B cell (primary cell): ENCODE results near the gene PTPN23. TPM values are rescaled to one million over a fixed set of nuclear protein-coding genes. Genes with fewer than 3 reads are reported as not detected.
"Not testable (repeated sequence)": the region's sequence is repeated elsewhere in the genome, so short reads cannot be mapped to it uniquely, and the experiment has no call there.

ENCODE experiments used
- ATAC-seq: fragments of 200-7000 bp; cut with Tn5 transposase; one replicate; pipeline ENCODE4 v1.10.0; 2021; ENCODE audit warnings: low read depth, mild to moderate bottlenecking, moderate number of reproducible peaks, moderate library complexity
- CTCF ChIA-PET: fragments of 350-600 bp; sonication (Branson Sonifier 250); formaldehyde crosslinking; loops from one replicate; lab custom pipeline; 2021; ENCODE audit warnings: antibody characterized with exemption, inconsistent platforms; lab: Charles Lee
- POLR2A ChIA-PET: fragments of 350-600 bp; sonication (Branson Sonifier 250); formaldehyde crosslinking; loops from one replicate; lab custom pipeline; 2021; ENCODE audit warnings: antibody characterized with exemption; lab: Charles Lee
- DNase-seq: peaks from one replicate; pipeline ENCODE4 v3.0.0; 2013
- H2AFZ ChIP-seq: 2 replicates; pipeline ENCODE4 v1.6.1; 2012; ENCODE audit warnings: mild to moderate bottlenecking, low read depth, low read length; ENCODE audit not compliant: insufficient read depth, poor library complexity, severe bottlenecking
- H3K27ac ChIP-seq, 2 donors: 1 replicate in 1 of 2; 2 replicates in 1 of 2; pipeline ENCODE4 v1.5.1; 2012 to 2013; ENCODE audit warnings: low read length in 2 of 2, mild to moderate bottlenecking in 2 of 2, moderate library complexity in 1 of 2
- H3K27me3 ChIP-seq, 4 experiments: fragments of 200-600 bp in 1 of 4; sonication (generic) in 1 of 4; replicated peaks in 1 of 4; 1 replicate in 2 of 4; 2 replicates in 2 of 4; pipeline versions ENCODE4 v1.6.1 to v1.7.0; 2013 to 2016; ENCODE audit warnings: low read length in 3 of 4, mild to moderate bottlenecking in 2 of 4, mixed read lengths in 1 of 4, moderate library complexity in 1 of 4; ENCODE audit not compliant: insufficient read depth in 4 of 4, control insufficient read depth in 3 of 4; ENCODE audit errors: control extremely low read depth in 1 of 4
- H3K36me3 ChIP-seq, 2 experiments: replicated peaks in 1 of 2; 1 replicate in 1 of 2; 2 replicates in 1 of 2; pipeline versions ENCODE4 v1.6.1 to v1.7.1; 2013; ENCODE audit warnings: low read length in 1 of 2; ENCODE audit not compliant: insufficient read depth in 2 of 2, control insufficient read depth in 1 of 2; ENCODE audit errors: control extremely low read depth in 1 of 2, extremely low read depth in 1 of 2
- H3K4me1 ChIP-seq, 2 donors: fragments of 200-600 bp in 1 of 2; sonication (generic) in 1 of 2; 1 replicate in 1 of 2; 2 replicates in 1 of 2; pipeline versions ENCODE4 v1.5.1 to v1.6.1; 2013 to 2017; ENCODE audit warnings: low read length in 2 of 2; ENCODE audit not compliant: control insufficient read depth in 2 of 2, insufficient read depth in 2 of 2
- H3K4me2 ChIP-seq: replicated peaks from 2 replicates; pipeline ENCODE3; 2012; ENCODE audit warnings: mild to moderate bottlenecking, low read depth, low read length; ENCODE audit not compliant: poor library complexity, severe bottlenecking
- H3K4me3 ChIP-seq, 5 experiments: fragments of 200-600 bp in 1 of 5; sonication (generic) in 1 of 5; 1 replicate in 3 of 5; 2 replicates in 2 of 5; pipeline versions ENCODE4 v1.5.1 to v1.7.0; 2011 to 2016; ENCODE audit warnings: low read length in 4 of 5, mild to moderate bottlenecking in 4 of 5, low read depth in 2 of 5, control low read depth in 1 of 5, moderate library complexity in 1 of 5; ENCODE audit not compliant: insufficient read depth in 1 of 5; ENCODE audit errors: control extremely low read depth in 1 of 5, extremely low read depth in 1 of 5
- H3K79me2 ChIP-seq: fragments of 200-600 bp; sonication (generic); one replicate; pipeline ENCODE4 v1.6.0; 2016; ENCODE audit warnings: low read length; ENCODE audit not compliant: control insufficient read depth, insufficient read depth
- H3K9ac ChIP-seq: fragments of 200-600 bp; sonication (generic); 2 replicates; pipeline ENCODE4 v1.6.1; 2017; ENCODE audit warnings: mild to moderate bottlenecking, low read length, moderate library complexity
- H3K9me3 ChIP-seq, 3 donors: one replicate each; pipeline versions ENCODE4 v1.6.1 to v1.7.1; 2013; ENCODE audit warnings: low read length in 2 of 3; ENCODE audit not compliant: control insufficient read depth in 2 of 3, insufficient read depth in 1 of 3; ENCODE audit errors: control extremely low read depth in 1 of 3
- H4K20me1 ChIP-seq: 2 replicates; pipeline ENCODE4 v1.6.0; 2012; ENCODE audit warnings: mild to moderate bottlenecking, low read length; ENCODE audit not compliant: insufficient read depth, control insufficient read depth, poor library complexity, severe bottlenecking
- H3K27ac Mint-ChIP-seq: one replicate; pipeline ENCODE4 v1.8.0; 2021; ENCODE audit warnings: mixed read lengths
- H3K27me3 Mint-ChIP-seq: one replicate; pipeline ENCODE4 v1.8.0; 2021; ENCODE audit warnings: mixed read lengths
- H3K4me1 Mint-ChIP-seq: one replicate; pipeline ENCODE4 v1.8.0; 2021; ENCODE audit warnings: mixed read lengths
- H3K4me3 Mint-ChIP-seq: one replicate; pipeline ENCODE4 v1.8.0; 2021; ENCODE audit warnings: mixed read lengths
- H3K9me3 Mint-ChIP-seq: one replicate; pipeline ENCODE4 v1.8.0; 2022; ENCODE audit warnings: mixed read lengths; ENCODE audit not compliant: insufficient read depth
- EZH2 ChIP-seq: IDR thresholded peaks from 2 replicates; pipeline ENCODE4 v1.6.1; 2012; ENCODE audit warnings: borderline replicate concordance, low read depth, mild to moderate bottlenecking, moderate library complexity, low read length; ENCODE audit not compliant: insufficient read depth, poor library complexity, severe bottlenecking
- WGBS: methylation state at CpG from one replicate; pipeline ENCODE4 v1.1.5; 2013; ENCODE audit warnings: missing lambda C conversion rate; ENCODE audit not compliant: insufficient coverage; 5-methylcytosine and 5-hydroxymethylcytosine counted together
- intact Hi-C: fragments of 100-400 bp; cut with micrococcal nuclease; formaldehyde crosslinking; loops from one replicate; pipeline ENCODE4 v1.10.0; 2022
- polyA plus RNA-seq: library from polyadenylated mRNA; depleted of rRNA; stranded (reverse); fragments of >200 nt; gene quantifications from 2 replicates; pipeline ENCODE4 v1.2.3, GENCODE V29; 2012
- total RNA-seq, 2 donors: library from RNA; stranded (reverse); fragments of 120-200 nt in 1 of 2; gene quantifications; 1 replicate in 1 of 2; 2 replicates in 1 of 2; pipeline versions ENCODE4 v1.2.3 to v1.2.4, GENCODE V29; 2013 to 2022
- TF ChIP-seq, protein P1 (sequence below): fragments of 200-600 bp; IDR thresholded peaks from one replicate; pipeline ENCODE4 v1.8.0; 2022; ENCODE audit warnings: antibody characterized with exemption, mild to moderate bottlenecking

PTPN23 gene
- total and polyA plus RNA-seq, 2 donors (not counting 1 experiment from before 2014, with no cell fraction given): 21.3 to 68.8 TPM

- POLR2A ChIA-PET: no interaction called here
Measured at GRCh38 chr3:47366833-47367232, 14.0 kb upstream of the PTPN23 start.

GRCh38 chr3:47367631-47368030 is 13.2 kb upstream of the PTPN23 start:
- H3K36me3 ChIP-seq: no peaks in the 10 kb centered on the region
- H2AFZ ChIP-seq: no peak overlapping the region
- H3K27me3 Mint-ChIP-seq: no peaks in the 10 kb centered on the region
- no peak overlapping the region for H3K4me3 Mint-ChIP-seq
- no peaks in the 10 kb centered on the region for H3K79me2 ChIP-seq
- H3K9me3 ChIP-seq: peaks cover 0 to 2% (median 0%) of the 10 kb centered on the region in 3 donors
- H3K27me3 ChIP-seq: peaks cover 0 to 6% (median 0%) of the 10 kb centered on the region in 4 experiments
- DNase-seq (no peak), ATAC-seq (no peak)
- no peak overlapping the region for H3K9ac ChIP-seq
- no peak overlapping the region for H3K27ac Mint-ChIP-seq
- intact Hi-C loops: no loop called here
- H3K4me1 ChIP-seq: peaks cover 4% of the 10 kb centered on the region in 2 donors
- H3K9me3 Mint-ChIP-seq: no peaks in the 10 kb centered on the region
- TF ChIP-seq EZH2: no peak
- H4K20me1 ChIP-seq: no peaks in the 10 kb centered on the region
- WGBS: 95% methylated on average over 4 of the region's 7 CpGs
- ChIA-PET CTCF (interaction anchor here (0.6 kb wide), 1 partner anchor 77 kb away, joined by 3 read pairs; no protein-coding TSS in a partner anchor), POLR2A (no interaction called here)
- no peak overlapping the region for H3K27ac ChIP-seq
- H3K4me2 ChIP-seq: no peak overlapping the region
- peaks cover 3% of the 10 kb centered on the region for H3K4me1 Mint-ChIP-seq
- H3K4me3 ChIP-seq: no peak overlapping the region

More at GRCh38 chr3:47366833-47367232, 14.0 kb upstream of the PTPN23 start:
- H3K27me3 Mint-ChIP-seq: no peaks in the 10 kb centered on the region
- no peak overlapping the region for H3K4me3 ChIP-seq
- H2AFZ ChIP-seq: no peak overlapping the region
- TF ChIP-seq, protein P1, sequence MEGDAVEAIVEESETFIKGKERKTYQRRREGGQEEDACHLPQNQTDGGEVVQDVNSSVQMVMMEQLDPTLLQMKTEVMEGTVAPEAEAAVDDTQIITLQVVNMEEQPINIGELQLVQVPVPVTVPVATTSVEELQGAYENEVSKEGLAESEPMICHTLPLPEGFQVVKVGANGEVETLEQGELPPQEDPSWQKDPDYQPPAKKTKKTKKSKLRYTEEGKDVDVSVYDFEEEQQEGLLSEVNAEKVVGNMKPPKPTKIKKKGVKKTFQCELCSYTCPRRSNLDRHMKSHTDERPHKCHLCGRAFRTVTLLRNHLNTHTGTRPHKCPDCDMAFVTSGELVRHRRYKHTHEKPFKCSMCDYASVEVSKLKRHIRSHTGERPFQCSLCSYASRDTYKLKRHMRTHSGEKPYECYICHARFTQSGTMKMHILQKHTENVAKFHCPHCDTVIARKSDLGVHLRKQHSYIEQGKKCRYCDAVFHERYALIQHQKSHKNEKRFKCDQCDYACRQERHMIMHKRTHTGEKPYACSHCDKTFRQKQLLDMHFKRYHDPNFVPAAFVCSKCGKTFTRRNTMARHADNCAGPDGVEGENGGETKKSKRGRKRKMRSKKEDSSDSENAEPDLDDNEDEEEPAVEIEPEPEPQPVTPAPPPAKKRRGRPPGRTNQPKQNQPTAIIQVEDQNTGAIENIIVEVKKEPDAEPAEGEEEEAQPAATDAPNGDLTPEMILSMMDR: no peak
- no peak for TF ChIP-seq EZH2
- peaks cover 0 to 2% (median 0%) of the 10 kb centered on the region in 3 donors for H3K9me3 ChIP-seq
- H3K9me3 Mint-ChIP-seq: no peaks in the 10 kb centered on the region
- H3K27me3 ChIP-seq: peaks cover 0 to 6% (median 0%) of the 10 kb centered on the region in 4 experiments
- 100% methylated on average over 1 of the region's 2 CpGs for WGBS
- H3K4me1 ChIP-seq: peaks cover 8% of the 10 kb centered on the region in 2 donors
- H3K9ac ChIP-seq: no peak overlapping the region
- no peaks in the 10 kb centered on the region for H3K36me3 ChIP-seq
- no peaks in the 10 kb centered on the region for H4K20me1 ChIP-seq
- CTCF ChIA-PET: no interaction called here
- no peak overlapping the region for H3K4me3 Mint-ChIP-seq
- H3K27ac Mint-ChIP-seq: no peak overlapping the region
- H3K27ac ChIP-seq: no peak overlapping the region
- ATAC-seq (no peak), DNase-seq (no peak)
- no peak overlapping the region for H3K4me2 ChIP-seq
- intact Hi-C loops: no loop called here
- H3K79me2 ChIP-seq: no peaks in the 10 kb centered on the region
- peaks cover 8% of the 10 kb centered on the region for H3K4me1 Mint-ChIP-seq

- H3K4me3 ChIP-seq, H2AFZ ChIP-seq, H3K9me3 ChIP-seq, DNase-seq, H3K4me2 ChIP-seq, H3K79me2 ChIP-seq, H3K4me1 ChIP-seq, H3K4me3 Mint-ChIP-seq, H4K20me1 ChIP-seq, H3K9me3 Mint-ChIP-seq, H3K9ac ChIP-seq, ATAC-seq, H3K27me3 ChIP-seq, H3K27ac Mint-ChIP-seq, H3K36me3 ChIP-seq, H3K4me1 Mint-ChIP-seq, H3K27ac ChIP-seq, intact Hi-C loops, H3K27me3 Mint-ChIP-seq: not testable (repeated sequence)
- CTCF ChIA-PET: interaction anchor here (0.6 to 1.6 kb wide), 9 partner anchors 12 to 504 kb away, joined by 3 to 6 read pairs (median 4); partner anchors contain the start of gene SETD2
- 100% methylated on average over 7 of the region's 8 CpGs for WGBS
- POLR2A ChIA-PET: interaction anchor here (2.0 kb wide), 1 partner anchor 10 kb away, joined by 5 read pairs; the partner anchor contains the start of gene PTPN23
Measured at GRCh38 chr3:47370020-47370419, 10.8 kb upstream of the PTPN23 start.
